Measurements from ENCODE around the gene PRTN3. TPM values are rescaled to one million over a fixed set of nuclear protein-coding genes. Genes with fewer than 3 reads are reported as not detected.
"Not testable (repeated sequence)": the region's sequence is repeated elsewhere in the genome, so short reads cannot be mapped to it uniquely, and the experiment has no call there.

The PRTN3 gene
- total RNA-seq, 1 donor from 2014 or later, result not detected

DNA sequence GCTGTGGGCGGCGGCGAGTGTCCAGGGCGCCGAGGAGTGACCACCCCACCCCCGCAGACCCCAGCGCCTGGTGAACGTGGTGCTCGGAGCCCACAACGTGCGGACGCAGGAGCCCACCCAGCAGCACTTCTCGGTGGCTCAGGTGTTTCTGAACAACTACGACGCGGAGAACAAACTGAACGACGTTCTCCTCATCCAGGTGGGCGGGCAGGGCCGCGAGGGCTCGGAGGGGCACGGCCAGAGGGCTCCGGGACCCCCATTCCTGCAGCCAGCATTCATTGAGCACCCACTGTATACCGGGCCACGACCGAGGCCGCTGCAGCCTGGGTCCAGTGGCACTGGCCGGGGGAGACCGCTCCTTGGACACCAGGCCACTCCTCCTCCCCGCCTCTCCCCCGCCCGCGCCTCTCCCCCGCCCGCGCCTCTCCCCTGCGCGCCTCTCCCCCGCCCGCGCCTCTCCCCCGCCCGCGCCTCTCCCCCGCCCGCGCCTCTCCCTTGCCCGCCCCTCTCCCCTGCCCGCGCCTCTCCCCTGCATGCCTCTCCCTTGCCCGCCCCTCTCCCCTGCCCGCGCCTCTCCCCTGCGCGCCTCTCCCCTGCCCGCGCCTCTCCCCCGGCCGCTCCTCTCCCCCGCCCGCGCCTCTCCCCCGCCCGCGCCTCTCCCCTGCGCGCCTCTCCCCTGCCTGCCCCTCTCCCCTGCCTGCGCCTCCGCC is 3.2 kb downstream of the PRTN3 start:
- no peak for DNase-seq (ENCODE audit: low read depth in 2 of 2)

DNA sequence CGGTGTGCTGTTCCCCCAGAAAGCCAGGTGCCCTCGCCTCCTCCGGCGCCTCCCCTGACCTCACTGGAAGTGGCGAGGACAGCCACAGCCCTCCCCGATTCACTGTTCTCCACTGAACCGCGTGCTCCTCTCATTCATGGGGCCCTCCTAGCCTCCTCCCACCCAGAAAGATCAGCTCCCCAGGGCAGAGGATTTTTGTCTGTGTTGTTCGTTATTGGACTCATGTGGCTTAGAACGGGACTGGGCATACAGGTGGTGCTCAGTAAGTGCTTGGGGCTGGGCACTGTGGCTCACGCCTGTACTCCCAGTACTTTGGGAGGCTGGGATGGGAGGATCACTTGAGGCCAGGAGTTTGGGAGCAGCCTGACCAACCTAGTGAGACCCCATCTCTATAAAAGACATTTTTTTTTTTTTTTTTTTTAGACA is 3.8 kb downstream of the PRTN3 start:
- no peak for DNase-seq (ENCODE audit: low read depth in 2 of 2)

DNA sequence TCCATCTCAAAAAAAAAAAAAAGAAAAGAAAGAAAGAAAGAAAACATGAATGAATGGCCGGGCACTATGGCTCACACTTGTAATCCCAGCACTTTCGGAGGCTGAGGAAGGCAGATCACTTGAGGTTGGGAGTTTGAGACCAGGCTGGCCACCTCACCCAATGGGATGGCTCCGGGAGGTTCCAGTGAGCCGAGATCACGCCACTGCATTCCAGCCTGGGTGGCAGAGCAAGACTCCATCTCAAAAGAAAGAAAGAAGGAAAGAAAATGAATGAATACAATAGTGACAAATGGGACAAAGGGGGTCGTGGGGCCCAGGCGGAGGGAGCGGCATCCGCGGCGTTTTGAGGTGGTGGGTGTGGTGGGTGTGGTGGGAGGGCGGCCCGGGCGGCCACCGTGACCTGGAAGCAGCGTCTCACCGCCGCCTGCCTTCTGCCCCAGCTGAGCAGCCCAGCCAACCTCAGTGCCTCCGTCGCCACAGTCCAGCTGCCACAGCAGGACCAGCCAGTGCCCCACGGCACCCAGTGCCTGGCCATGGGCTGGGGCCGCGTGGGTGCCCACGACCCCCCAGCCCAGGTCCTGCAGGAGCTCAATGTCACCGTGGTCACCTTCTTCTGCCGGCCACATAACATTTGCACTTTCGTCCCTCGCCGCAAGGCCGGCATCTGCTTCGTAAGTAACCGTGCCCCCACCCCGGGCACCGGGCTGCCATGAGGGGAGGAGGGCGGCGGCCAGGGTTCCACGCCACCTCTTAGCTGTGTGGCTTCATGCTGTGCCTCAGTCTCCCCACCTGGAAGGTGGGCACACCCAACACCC is 5.1 kb downstream of the PRTN3 start:
- DNase-seq (ENCODE audit: low read depth in 2 of 2), result no peak

DNA sequence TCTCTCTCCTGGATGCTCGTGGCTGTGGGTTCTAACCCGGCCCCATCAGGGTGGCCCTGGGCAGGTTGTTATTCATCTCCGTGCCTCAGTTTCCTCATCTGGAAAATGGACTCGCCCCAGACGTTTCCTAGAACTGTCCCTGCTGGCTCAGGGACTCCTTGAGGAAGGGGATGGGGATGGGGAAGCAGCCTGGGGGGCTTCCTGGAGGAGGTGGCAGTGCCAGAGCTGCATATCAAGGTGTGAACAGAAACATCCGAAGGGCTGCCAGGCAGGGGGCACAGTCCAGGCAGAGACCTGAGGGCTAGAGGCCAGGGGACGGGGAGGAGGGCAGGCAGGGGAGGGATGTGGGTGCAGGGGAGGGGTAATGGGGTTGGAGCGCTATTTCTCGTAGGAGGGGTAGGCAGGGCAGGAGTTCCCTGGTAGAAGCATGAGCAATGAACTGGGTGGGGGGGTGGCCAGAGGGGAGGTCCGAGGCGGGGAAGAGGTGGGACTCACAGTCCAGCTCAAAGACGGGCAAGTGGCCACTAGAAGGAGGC is 7.7 kb downstream of the PRTN3 start:
- DNase-seq (ENCODE audit: low read depth in 2 of 2), result no peak

DNA sequence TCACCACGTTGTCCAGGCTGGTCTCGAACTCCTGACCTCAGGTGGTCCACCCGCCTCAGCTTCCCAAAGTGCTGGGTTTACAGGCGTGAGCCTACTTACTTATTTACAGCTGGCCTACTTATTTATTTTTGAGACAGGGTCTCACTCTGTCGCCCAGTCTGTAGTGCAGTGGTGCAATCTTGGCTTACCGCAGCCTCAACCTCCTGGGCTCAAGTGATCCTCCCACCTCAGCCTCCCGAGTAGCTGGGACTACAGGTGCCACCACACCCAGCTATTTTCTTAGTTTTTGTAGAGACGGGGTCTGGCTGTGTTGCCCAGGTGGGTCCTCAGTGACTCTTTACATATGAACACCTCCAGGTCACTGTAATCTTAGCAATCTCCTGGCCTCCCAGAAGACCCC is 8.4 kb downstream of the PRTN3 start:
- DNase-seq (ENCODE audit: low read depth in 2 of 2), result not testable (repeated sequence)

DNA sequence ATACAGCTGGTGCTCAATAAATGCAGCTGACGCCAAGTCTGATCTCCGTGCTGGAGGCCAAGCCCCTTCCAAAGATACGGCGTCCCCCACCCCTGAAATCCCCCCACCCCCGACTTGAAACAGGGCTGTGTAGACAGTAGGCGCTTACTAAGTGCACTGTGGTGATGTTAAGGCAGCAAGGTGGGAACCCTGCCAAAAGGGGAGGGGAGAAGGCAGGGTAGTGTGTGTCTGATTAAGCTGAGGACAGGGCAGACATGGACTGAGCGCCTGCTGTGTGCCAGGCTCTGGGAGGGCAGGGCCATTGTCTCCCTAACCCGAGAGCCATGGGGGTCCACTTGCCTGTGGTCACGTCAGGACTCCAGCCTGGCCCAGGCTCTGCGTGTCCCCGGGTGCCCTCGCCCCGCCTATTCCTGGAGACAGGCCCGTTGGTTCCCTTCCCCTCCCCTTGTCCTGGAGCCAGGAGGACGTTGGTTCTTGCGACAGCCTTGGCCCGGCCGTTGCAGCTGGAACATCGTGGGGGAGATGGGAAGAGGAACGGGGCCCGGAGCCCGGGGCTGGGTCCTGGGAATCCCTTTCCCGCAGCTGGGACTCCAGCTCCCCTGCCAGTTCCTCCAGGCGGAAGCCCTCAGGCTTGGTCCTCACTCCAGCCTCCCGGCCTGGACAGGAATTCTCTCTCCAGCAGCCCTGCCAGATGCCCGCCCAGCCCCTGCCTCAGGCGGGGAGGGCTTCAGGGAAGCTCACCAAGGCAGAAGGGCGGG is 9.6 kb downstream of the PRTN3 start:
- no peak for DNase-seq (ENCODE audit: low read depth in 2 of 2)

DNA sequence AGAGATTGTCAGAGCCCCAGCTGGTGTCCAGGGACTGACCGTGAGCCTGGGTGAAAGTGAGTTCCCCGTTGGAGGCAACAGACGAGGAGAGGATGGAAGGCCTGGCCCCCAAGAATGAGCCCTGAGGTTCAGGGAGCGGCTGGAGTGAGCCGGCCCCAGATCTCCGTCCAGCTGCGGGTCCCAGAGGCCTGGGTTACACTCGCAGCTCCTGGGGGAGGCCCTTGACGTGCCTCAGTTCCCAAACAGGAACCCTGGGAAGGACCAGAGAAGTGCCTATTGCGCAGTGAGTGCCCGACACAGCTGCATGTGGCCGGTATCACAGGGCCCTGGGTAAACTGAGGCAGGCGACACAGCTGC is 10.2 kb downstream of the PRTN3 start:
- DNase-seq (ENCODE audit: low read depth in 2 of 2), result no peak

DNA sequence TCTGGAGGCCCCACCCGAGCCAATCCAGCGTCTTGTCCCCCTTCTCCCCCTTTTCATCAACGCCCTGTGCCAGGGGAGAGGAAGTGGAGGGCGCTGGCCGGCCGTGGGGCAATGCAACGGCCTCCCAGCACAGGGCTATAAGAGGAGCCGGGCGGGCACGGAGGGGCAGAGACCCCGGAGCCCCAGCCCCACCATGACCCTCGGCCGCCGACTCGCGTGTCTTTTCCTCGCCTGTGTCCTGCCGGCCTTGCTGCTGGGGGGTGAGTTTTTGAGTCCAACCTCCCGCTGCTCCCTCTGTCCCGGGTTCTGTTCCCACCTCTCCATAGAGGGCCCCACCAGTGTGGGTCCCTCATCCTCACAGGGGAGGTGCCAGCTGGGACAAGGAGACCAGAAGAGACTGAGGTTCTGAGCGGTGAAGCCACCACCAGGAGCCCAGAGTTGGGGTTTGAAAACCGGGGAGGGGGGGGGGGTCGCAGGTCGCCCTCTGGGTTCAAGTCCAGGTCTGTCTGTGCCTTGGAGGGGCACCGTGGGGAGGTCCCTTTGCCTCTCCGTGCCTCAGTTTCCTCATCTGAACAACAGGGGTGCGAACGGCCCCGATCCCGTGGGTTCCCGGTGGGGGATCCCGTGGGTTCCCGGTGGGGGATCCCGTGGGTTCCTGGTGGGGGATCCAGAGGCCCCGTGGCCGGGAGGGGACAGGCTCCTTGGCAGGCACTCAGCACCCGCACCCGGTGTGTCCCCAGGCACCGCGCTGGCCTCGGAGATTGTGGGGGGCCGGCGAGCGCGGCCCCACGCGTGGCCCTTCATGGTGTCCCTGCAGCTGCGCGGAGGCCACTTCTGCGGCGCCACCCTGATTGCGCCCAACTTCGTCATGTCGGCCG is 11.6 kb downstream of the PRTN3 start, which contains the start of gene ELANE:
Gene ELANE (plus strand): TSS at position 168 of the 878 bp plus-strand sequence. CDS start 26 bp downstream, at position 194.
- DNase-seq (ENCODE audit: low read depth in 2 of 2), result no peak

DNA sequence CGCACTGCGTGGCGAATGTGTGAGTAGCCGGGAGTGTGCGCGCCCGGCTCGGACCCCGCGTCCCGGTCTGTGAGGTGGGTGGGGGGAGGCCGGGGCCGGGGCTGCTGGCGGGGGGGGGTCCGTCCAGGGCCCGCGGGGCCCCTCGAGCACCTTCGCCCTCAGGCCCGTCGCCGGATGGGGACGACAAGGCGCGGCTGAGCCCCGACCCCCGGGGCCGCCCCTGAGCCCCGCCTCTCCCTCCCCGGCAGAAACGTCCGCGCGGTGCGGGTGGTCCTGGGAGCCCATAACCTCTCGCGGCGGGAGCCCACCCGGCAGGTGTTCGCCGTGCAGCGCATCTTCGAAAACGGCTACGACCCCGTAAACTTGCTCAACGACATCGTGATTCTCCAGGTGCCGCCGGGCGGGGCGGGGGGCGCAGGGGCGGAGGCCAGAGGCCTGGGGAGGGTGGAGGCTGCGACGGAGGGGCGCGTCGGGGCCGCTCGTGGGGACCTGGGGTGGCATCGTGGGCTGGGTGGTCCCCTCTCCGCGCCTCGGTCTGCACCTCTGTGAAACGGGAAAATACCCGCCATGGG is 12.3 kb downstream of the PRTN3 start:
- DNase-seq (ENCODE audit: low read depth in 2 of 2), result no peak

DNA sequence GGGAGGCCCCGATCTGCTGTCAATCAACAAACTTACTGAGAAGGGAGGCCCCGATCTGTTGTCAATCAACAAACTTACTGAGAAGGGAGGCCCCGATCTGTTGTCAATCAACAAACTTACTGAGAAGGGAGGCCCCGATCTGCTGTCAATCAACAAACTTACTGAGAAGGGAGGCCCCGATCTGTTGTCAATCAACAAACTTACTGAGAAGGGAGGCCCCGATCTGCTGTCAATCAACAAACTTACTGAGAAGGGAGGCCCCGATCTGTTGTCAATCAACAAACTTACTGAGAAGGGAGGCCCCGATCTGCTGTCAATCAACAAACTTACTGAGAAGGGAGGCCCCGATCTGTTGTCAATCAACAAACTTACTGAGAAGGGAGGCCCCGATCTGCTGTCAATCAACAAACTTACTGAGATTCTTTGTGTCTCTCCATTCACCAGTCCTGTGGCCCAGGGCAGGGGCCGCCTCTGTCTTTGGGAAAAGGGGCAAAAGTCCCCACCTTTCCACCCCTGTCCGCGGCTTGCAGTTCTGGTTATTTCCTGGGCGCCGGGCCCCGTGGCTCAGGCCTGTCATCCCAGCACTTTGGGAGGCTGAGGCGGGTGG is 12.9 kb downstream of the PRTN3 start:
- DNase-seq (ENCODE audit: low read depth in 2 of 2), result not testable (repeated sequence)

DNA sequence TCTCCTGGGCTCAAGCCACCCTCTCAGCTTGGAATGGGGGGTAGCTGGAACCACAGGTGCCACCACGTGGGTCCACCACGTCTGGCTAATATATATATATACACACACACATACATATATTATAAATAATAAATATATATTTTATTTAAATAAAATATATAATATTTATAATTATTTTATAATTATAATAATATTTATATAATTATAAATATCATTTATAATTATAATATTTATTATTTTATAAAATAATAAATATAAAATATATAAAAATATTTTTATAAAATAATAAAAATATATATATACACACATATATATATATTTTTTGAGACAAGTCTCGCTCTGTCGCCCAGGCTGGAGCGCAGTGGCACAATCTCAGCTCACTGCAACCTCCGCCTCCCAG is 13.8 kb downstream of the PRTN3 start:
- no peak for DNase-seq (ENCODE audit: low read depth in 2 of 2)

DNA sequence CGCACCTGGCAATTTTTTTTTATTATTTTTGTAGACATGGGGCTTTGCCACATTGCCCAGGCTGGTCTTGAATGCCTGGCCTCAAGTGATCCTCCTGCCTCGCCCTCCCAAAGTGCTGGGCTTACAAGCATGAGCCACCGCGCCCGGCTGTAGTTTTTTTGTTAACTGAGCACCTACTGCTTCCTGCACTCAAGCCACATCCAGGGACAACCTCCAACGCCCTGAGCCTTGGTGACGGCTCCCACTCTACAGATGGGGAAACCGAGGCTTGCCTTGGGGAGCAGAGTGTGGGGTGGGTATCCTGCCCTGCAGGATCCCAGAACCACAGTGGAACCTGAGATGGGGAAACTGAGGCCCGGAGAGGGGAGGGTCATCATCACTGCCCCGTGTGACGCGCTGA is 14.3 kb downstream of the PRTN3 start:
- DNase-seq (ENCODE audit: low read depth in 2 of 2), result no peak

DNA sequence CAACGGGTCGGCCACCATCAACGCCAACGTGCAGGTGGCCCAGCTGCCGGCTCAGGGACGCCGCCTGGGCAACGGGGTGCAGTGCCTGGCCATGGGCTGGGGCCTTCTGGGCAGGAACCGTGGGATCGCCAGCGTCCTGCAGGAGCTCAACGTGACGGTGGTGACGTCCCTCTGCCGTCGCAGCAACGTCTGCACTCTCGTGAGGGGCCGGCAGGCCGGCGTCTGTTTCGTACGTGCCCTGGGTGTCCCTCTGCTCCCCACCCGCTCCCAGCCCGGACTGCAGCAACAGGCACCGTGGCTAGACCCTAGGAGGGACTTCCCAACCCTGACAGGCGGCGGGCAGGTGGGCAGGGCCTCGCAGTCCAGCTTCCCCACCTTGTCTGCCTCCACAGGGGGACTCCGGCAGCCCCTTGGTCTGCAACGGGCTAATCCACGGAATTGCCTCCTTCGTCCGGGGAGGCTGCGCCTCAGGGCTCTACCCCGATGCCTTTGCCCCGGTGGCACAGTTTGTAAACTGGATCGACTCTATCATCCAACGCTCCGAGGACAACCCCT is 14.8 kb downstream of the PRTN3 start:
- DNase-seq (ENCODE audit: low read depth in 2 of 2), result no peak

DNA sequence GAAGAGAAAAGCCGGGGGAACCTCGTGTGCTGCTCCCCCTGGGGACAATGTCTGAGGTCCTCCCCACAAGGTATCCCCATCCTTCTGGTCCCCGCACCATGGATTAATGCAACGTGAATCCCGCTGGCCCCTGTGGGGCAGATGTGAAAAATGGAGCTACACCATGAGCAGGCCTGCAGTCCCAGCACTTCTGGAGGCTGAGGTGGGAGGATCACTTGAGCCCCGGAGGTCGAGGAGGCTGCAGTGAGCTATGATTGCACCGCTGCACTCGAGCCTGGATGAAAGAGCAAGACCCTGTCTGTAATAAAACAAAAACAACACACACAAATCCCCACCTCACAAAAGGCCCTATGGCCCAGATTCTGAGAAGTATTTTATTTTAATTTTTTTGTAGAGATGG is 17.5 kb downstream of the PRTN3 start:
- no peak for DNase-seq (ENCODE audit: low read depth in 2 of 2)

DNA sequence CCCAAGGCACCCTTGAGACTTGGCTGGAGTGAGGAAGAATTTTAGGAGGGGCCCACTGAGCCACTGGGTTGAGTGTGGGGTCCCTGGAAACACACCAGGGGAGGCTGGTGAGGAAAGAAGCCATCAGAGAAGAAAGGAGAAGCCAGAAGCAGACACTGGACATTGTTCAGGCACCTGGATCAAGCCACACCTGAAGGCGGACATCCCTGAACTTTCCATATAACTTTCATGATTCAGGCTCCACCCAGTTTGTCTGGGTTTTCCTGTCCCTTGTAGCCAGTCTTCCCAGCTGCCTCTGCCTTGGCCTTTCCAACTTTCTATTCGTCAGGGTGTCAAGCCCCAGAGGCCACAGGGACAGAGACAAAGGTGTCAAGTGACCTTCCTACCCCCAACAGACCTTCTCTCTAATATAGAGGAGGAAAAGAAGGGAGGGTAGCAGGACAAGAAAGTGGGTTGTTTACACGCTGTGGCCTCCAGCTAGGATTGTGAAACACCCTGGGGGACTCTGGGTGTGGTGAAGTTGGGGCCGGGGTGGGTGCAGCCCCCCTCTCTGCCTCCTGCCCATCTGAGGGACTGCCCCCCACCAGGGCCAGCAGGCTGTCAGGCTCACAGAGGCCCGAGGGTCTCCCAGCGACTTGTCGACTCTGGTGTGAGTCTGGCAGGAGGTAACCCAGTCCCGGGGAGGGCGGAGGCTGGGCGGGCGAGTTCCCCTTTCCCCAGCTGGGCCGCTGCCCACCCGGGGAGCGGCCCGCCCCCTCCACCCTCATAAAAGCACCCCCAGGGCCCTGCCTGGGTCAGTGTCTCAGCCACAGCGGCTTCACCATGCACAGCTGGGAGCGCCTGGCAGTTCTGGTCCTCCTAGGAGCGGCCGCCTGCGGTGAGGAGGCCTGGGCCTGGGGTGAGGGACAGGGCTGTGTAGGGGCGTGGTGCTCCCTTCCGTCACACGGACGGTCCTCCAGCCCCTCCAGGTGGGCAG is 18.4 kb downstream of the PRTN3 start, which contains the start of gene CFD:
Gene CFD (plus strand): TSS at position 797 of the 976 bp plus-strand sequence. CDS start 26 bp downstream, at position 823.
- DNase-seq (ENCODE audit: low read depth in 2 of 2), result no peak

DNA sequence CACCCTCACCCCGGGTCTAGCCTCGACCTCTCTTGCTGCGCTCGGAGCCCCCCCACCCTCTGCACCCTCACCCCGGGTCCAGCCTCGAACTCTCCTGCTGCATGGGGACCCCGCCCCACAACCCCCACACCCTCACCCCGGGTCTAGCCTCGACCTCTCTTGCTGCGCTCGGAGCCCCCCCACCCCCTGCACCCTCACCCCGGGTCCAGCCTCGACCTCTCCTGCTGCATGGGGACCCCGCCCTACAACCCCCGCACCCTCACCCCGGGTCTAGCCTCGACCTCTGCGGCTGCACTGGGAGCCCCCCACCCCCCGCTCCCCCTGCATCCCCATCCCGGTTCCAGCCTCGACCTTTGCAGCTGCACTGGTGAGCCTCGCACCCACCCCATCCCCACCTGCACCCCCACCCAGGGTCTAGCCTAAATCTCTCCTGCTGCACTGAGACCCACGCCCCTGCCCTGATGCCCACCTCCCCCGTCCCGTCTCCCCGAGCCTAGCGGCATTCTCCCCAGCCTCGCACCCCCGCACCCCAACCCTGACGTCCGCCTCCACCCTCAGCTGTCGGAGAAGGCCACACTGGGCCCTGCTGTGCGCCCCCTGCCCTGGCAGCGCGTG is 20.4 kb downstream of the PRTN3 start:
- DNase-seq (ENCODE audit: low read depth in 2 of 2), result no peak

DNA sequence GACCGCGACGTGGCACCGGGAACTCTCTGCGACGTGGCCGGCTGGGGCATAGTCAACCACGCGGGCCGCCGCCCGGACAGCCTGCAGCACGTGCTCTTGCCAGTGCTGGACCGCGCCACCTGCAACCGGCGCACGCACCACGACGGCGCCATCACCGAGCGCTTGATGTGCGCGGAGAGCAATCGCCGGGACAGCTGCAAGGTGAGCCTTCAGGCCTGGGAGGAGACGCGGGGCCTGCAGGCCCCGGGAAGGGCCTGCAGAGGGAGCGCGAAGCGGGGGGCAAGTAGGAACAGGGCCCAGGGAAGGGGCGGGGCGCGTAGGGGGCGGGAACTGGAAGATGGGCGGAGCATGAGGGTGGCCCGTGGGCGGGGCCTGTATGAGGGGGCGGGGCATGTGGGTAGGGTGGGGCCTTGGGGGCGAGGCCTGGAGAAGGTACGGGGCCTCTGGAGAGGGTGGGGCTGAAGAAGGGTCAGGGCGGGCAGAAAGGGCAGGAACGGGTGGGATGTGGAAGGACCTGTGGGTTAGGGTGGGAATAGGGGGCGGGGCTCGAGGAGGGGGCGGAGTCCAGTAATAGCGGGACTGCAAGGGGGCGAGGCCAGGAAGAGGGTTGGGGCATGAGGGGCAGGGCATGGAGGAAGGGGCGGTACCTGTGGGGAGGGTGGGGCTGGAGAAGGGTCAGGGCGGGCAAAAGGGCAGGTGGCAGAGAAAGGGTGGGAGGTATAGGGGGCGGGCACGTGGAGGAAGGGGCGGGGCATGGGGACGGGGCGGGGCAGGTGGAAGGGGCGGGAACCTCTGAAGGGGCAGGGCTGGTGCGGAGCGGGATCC is 21.2 kb downstream of the PRTN3 start:
- peak in 1 of 2 donors; percentile 37 for DNase-seq (ENCODE audit: low read depth in 2 of 2)
